ENCODE data around the gene MYBBP1A.

GRCh38 chr17:4587195-4587594 is 32.0 kb upstream of the MYBBP1A start:
- TF ChIP-seq PPARA (CRISPR knock-in tag; IDR thresholded peaks at IDR 0.05; ENCODE audit: borderline replicate concordance) = no peak
- no peak for TF ChIP-seq ARNTL (CRISPR knock-in tag; IDR thresholded peaks at IDR 0.05; ENCODE audit: borderline replicate concordance, low read depth)
